Mesendoderm (in vitro differentiated cells): ENCODE results near the gene EPHB2.

Source experiments
- DNase-seq: peaks from one replicate; pipeline ENCODE4 v3.0.0; 2013
- H2AK5ac ChIP-seq: 2 replicates; pipeline ENCODE4 v1.6.1; 2013; ENCODE audit warnings: low read length, inconsistent platforms
- H2BK120ac ChIP-seq: 2 replicates; pipeline ENCODE4 v1.6.1; 2013; ENCODE audit warnings: low read depth, mild to moderate bottlenecking, low read length, moderate library complexity, mixed read lengths
- H2BK15ac ChIP-seq: replicated peaks from 2 replicates; pipeline ENCODE4 v1.6.1; 2013; ENCODE audit warnings: low read depth, mild to moderate bottlenecking, moderate library complexity
- H2BK5ac ChIP-seq: 2 replicates; pipeline ENCODE4 v1.6.1; 2013; ENCODE audit warnings: low read length, inconsistent platforms
- H3K18ac ChIP-seq: 2 replicates; pipeline ENCODE4 v1.6.1; 2013; ENCODE audit warnings: mild to moderate bottlenecking, low read length, mixed read lengths
- H3K23ac ChIP-seq: one replicate; pipeline ENCODE4 v1.6.1; 2013; ENCODE audit warnings: low read length
- H3K27ac ChIP-seq: 2 replicates; pipeline ENCODE4 v1.5.1; 2013; ENCODE audit warnings: low read depth, mild to moderate bottlenecking, inconsistent platforms, low read length, moderate library complexity
- H3K27me3 ChIP-seq: 2 replicates; pipeline ENCODE4 v1.6.1; 2013; ENCODE audit warnings: low read length, control low read depth, mild to moderate bottlenecking, inconsistent platforms; ENCODE audit not compliant: insufficient read depth, poor library complexity
- H3K36me3 ChIP-seq: 2 replicates; pipeline ENCODE4 v1.6.1; 2013; ENCODE audit warnings: low read length, inconsistent platforms; ENCODE audit not compliant: control insufficient read depth, insufficient read depth
- H3K4ac ChIP-seq: one replicate; pipeline ENCODE4 v1.6.1; 2013; ENCODE audit warnings: low read depth, mild to moderate bottlenecking, low read length, moderate library complexity
- H3K4me1 ChIP-seq: 2 replicates; pipeline ENCODE4 v1.6.1; 2013; ENCODE audit warnings: low read depth, low read length, inconsistent platforms; ENCODE audit not compliant: control insufficient read depth
- H3K4me2 ChIP-seq: 2 replicates; pipeline ENCODE4 v1.6.1; 2013; ENCODE audit warnings: low read length
- H3K4me3 ChIP-seq: 2 replicates; pipeline ENCODE4 v1.5.1; 2013; ENCODE audit warnings: mild to moderate bottlenecking, low read length
- H3K56ac ChIP-seq: one replicate; pipeline ENCODE4 v1.6.1; 2013; ENCODE audit warnings: low read length
- H3K79me1 ChIP-seq: 2 replicates; pipeline ENCODE4 v1.6.1; 2013; ENCODE audit warnings: low read length, inconsistent platforms
- H3K79me2 ChIP-seq: 2 replicates; pipeline ENCODE4 v1.6.1; 2013; ENCODE audit warnings: mild to moderate bottlenecking, low read length; ENCODE audit not compliant: control insufficient read depth, insufficient read depth
- H3K9ac ChIP-seq: 2 replicates; pipeline ENCODE4 v1.6.1; 2013; ENCODE audit warnings: low read length, inconsistent platforms
- H4K5ac ChIP-seq: one replicate; pipeline ENCODE4 v1.6.1; 2013; ENCODE audit warnings: low read length
- H4K8ac ChIP-seq: one replicate; pipeline ENCODE4 v1.6.1; 2013; ENCODE audit warnings: low read depth, mild to moderate bottlenecking, control low read depth, low read length, moderate library complexity
- WGBS: extraction: QIAGEN DNeasy Blood & Tissue Kit; methylation state at CpG from one replicate; pipeline ENCODE4 v1.1.7; 2013; ENCODE audit warnings: low lambda C conversion rate, missing lambda C conversion rate; ENCODE audit not compliant: insufficient coverage; ENCODE audit errors: extremely low coverage; 5-methylcytosine and 5-hydroxymethylcytosine counted together

The EPHB2 gene

DNA sequence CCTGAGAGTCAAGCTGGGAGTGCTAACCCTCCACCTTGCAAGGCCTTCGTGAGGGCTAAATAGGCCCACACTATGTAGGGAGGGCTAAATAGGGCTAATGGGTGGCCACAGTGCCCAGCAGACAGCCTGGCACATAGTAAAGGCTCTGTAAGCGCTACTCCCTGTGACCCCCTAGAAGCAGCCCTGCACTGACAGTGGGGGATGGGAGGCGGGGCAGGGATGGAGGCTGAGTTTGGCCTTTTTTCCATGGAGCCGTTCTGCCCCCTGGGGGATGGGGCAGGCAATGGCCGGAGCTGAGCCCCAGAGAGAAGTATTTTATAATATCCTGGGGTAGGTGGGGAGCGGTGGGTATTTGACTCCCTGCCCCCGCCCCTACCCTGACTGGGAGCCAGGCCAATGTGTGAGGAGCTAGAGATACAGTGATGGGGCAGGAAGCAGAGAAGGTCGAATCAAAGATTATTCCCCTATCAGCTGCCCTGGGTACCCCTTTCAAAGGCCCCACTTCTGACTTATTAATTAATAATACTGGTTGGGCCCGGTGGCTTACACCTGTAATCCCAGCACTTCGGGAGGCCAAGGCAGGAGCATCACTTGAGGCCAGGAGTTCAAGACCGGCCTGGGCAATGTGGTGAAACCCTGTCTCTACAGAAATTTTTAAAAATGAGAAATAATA is 219.7 kb downstream of the EPHB2 start:
- Histone ChIP-seq H3K18ac (no peak overlapping the region), H3K79me2 (no peaks in the 10 kb centered on the region), H3K9ac (no peak overlapping the region), H3K4me3 (no peak overlapping the region), H3K79me1 (no peaks in the 10 kb centered on the region), H3K23ac (no peak overlapping the region), H2AK5ac (no peak overlapping the region), H3K4me2 (no peak overlapping the region), H3K27me3 (no peaks in the 10 kb centered on the region), H4K8ac (no peak overlapping the region), H3K4me1 (no peaks in the 10 kb centered on the region), H2BK15ac (no peak overlapping the region), H3K56ac (no peak overlapping the region), H2BK5ac (no peak overlapping the region), H2BK120ac (no peak overlapping the region), H4K5ac (no peak overlapping the region), H3K4ac (no peak overlapping the region), H3K36me3 (no peaks in the 10 kb centered on the region), H3K27ac (no peak overlapping the region)
- WGBS: no CpG with 5 or more reads among the region's 11 CpGs
- DNase-seq: peak; percentile 77

DNA sequence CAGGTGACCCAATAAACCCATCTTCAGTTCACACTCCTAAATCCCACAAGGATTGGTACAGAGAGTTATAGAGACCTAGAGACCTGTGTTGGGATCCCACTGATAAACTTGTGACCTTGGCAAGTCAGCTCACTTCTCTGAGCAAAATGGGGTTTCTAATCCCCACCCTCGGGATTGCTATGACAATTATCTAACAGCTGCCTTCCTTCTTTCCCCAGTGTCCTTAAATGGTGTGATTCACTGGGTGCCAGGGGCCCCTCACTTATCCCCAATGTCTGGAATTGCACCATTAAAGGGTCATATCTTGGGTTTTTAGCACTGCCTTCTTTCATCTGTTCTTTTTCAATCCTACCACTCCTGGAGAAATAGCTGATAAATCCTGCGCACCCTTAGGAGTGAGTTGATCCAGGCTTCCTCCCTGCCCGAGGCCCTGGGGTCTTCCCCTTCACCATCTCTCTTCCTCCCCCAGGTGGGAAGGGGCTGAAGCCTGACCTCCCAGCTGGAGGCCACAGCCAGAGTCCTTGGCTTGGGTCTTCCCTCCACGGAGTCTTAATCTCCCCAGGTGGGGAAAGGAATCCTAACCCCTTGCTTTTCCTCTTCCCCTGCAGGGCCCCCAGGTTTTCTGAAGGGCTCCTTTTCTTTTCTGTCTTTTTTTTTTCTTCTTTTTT is 222.3 kb downstream of the EPHB2 start:
- Histone ChIP-seq H4K8ac (no peak overlapping the region), H3K56ac (no peak overlapping the region), H3K79me2 (no peaks in the 10 kb centered on the region), H3K4me3 (no peak overlapping the region), H2BK15ac (no peak overlapping the region), H2BK5ac (no peak overlapping the region), H3K79me1 (no peaks in the 10 kb centered on the region), H2BK120ac (no peak overlapping the region), H3K18ac (no peak overlapping the region), H3K4me2 (no peak overlapping the region), H3K9ac (no peak overlapping the region), H3K27ac (no peak overlapping the region), H2AK5ac (no peak overlapping the region), H3K27me3 (no peaks in the 10 kb centered on the region), H3K4me1 (no peaks in the 10 kb centered on the region), H3K23ac (no peak overlapping the region), H4K5ac (no peak overlapping the region), H3K4ac (no peak overlapping the region), H3K36me3 (no peaks in the 10 kb centered on the region)
- no peak for DNase-seq
- no CpG with 5 or more reads among the region's 4 CpGs for WGBS

DNA sequence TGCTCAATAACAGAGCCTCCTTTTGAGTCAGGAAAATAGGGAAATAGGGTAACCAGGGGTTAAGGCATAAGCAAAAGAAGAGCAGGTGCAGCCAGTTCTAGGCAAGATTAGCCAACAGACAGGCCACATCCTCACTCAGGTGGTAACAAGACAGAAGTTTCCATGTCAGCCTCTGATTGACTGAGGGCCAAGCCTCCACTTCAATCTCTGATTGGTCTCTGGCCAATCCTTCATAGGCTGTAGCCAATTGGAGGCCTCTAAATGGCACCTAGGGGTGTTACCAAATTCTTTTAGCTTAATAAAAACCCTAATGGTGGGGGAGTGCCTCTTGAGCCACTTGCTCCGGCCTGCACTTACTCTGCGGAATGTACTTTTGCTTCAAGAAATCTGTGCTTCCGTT is 224.8 kb downstream of the EPHB2 start:
- H2BK120ac ChIP-seq: no peak overlapping the region
- no peak overlapping the region for H2BK15ac ChIP-seq
- no peak overlapping the region for H3K4me3 ChIP-seq
- no CpG with 5 or more reads among the region's 3 CpGs for WGBS
- H3K56ac ChIP-seq: no peak overlapping the region
- no peak overlapping the region for H3K4me2 ChIP-seq
- H4K8ac ChIP-seq: no peak overlapping the region
- no peaks in the 10 kb centered on the region for H3K27me3 ChIP-seq
- H4K5ac ChIP-seq: no peak overlapping the region
- H3K79me1 ChIP-seq: no peaks in the 10 kb centered on the region
- no peak for DNase-seq
- no peak overlapping the region for H3K23ac ChIP-seq
- H3K18ac ChIP-seq: no peak overlapping the region
- H3K79me2 ChIP-seq: no peaks in the 10 kb centered on the region
- no peak overlapping the region for H3K27ac ChIP-seq
- no peaks in the 10 kb centered on the region for H3K4me1 ChIP-seq
- H3K36me3 ChIP-seq: no peaks in the 10 kb centered on the region
- no peak overlapping the region for H2AK5ac ChIP-seq
- no peak overlapping the region for H2BK5ac ChIP-seq
- H3K9ac ChIP-seq: no peak overlapping the region
- H3K4ac ChIP-seq: no peak overlapping the region

DNA sequence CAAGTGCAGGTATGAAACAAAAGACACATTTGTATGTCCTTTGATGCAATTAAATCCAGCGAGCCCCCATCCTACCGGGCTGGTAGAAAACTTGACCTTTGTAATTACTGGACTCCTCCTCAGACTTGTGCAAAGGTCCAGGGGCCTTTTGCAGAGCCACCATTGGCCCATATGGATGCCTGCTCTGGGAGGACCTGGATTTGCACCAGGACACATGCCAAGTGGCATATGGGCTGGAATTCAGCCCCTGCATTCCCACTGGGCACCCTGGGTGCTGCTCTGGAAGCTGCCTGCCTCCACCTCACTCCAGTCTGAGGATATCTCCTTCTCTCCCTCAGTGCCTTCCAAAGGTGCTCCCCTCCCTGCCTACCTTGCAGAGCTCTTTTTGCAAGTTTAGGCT is 226.0 kb downstream of the EPHB2 start:
- no peak overlapping the region for H4K5ac ChIP-seq
- H3K36me3 ChIP-seq: no peaks in the 10 kb centered on the region
- no peak overlapping the region for H3K27ac ChIP-seq
- H3K9ac ChIP-seq: no peak overlapping the region
- H2BK15ac ChIP-seq: no peak overlapping the region
- no peak overlapping the region for H3K18ac ChIP-seq
- no peak overlapping the region for H3K4ac ChIP-seq
- H3K27me3 ChIP-seq: no peaks in the 10 kb centered on the region
- no peak for DNase-seq
- no peaks in the 10 kb centered on the region for H3K79me2 ChIP-seq
- no CpG with 5 or more reads among the region's 2 CpGs for WGBS
- H3K4me2 ChIP-seq: no peak overlapping the region
- no peaks in the 10 kb centered on the region for H3K4me1 ChIP-seq
- H3K23ac ChIP-seq: no peak overlapping the region
- no peak overlapping the region for H3K56ac ChIP-seq
- H2AK5ac ChIP-seq: no peak overlapping the region
- no peaks in the 10 kb centered on the region for H3K79me1 ChIP-seq
- H2BK120ac ChIP-seq: no peak overlapping the region
- H4K8ac ChIP-seq: no peak overlapping the region
- H2BK5ac ChIP-seq: no peak overlapping the region
- H3K4me3 ChIP-seq: no peak overlapping the region

DNA sequence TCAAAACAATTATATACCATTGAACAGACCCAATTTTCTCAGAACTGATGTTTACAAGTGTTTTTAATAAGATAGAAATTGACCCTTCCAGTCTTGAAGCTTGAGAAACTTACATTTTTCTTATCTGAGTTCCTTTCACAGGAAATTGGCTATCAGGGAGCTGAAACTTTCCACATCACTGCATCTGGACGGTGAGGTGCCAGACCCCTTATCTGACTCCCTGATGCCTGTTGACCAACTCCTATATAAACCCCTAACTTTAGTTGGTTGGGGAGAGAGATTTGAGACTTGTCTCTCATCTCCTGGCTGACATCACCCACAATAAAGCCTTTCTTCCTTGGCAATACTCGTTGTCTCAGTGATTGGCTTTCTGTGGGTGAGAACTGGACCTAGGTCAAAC is 230.6 kb downstream of the EPHB2 start:
- DNase-seq: peak; percentile 77
- Histone ChIP-seq H3K27me3 (no peaks in the 10 kb centered on the region), H4K8ac (no peak overlapping the region), H3K4me2 (no peak overlapping the region), H2AK5ac (no peak overlapping the region), H3K79me2 (no peaks in the 10 kb centered on the region), H3K36me3 (no peaks in the 10 kb centered on the region), H2BK5ac (no peak overlapping the region), H3K27ac (no peak overlapping the region), H4K5ac (no peak overlapping the region), H3K4me1 (no peaks in the 10 kb centered on the region), H3K79me1 (no peaks in the 10 kb centered on the region), H2BK120ac (no peak overlapping the region), H2BK15ac (no peak overlapping the region), H3K56ac (no peak overlapping the region), H3K23ac (no peak overlapping the region), H3K4me3 (no peak overlapping the region), H3K4ac (no peak overlapping the region), H3K9ac (no peak overlapping the region), H3K18ac (no peak overlapping the region)
- no CpG with 5 or more reads among the region's 2 CpGs for WGBS
